Cerebellar nuclear complex (tissue), 1 donor: ENCODE data around the gene GSG1L.

Experiments used
- DNase-seq, 2 experiments: peaks; one replicate each; lab custom pipeline; 2025; lab: John Stamatoyannopoulos, UW

Gene GSG1L

DNA sequence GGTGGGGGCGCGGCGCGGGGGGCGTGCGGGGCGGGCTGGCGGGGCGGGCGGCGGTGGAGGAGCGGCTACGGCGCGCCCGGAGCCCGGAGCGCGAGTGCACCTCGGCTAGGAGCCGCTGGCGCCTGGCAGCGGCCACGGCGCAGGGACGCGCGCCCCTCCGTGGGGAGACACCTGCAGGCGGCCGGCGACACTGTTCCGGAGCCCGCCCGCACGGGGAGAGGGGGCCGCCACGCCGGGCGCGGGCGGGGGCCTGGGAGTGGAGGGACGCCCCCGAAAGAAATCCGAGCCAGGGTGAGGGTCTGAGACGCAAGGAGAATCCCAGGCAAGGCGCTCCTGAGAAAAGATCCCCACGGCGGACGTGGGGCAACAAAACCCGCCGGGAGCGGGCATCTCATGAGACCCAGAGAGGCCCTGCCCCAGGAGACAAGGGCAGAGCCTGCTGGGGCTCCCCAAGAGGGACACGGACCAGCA, at the start of gene GSG1L:
Gene GSG1L (minus strand): TSS at position 124 of the 471 bp plus-strand sequence. CDS start 290 bp downstream, outside the sequence.
- no peak for DNase-seq

DNA sequence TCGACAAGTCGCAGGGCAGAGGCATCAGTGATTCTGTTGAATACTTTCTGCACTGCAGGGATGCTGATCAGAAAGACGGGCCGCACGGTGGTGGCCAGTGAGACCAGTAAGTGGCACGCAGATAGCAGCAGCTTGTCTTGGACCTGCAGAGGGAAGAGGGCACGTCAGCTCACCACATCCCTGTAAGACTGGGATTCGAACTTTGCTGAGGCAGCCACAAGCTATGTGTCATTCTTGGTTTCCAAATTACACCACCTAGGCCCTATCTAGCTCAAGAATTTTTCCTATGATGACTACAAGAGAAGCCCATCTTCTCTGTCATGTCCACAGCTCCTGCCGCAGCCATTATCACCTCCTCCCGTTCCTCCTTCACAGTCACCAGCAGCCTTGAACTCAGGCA, 49.4 kb upstream of the GSG1L start:
- DNase-seq: no peak

DNA sequence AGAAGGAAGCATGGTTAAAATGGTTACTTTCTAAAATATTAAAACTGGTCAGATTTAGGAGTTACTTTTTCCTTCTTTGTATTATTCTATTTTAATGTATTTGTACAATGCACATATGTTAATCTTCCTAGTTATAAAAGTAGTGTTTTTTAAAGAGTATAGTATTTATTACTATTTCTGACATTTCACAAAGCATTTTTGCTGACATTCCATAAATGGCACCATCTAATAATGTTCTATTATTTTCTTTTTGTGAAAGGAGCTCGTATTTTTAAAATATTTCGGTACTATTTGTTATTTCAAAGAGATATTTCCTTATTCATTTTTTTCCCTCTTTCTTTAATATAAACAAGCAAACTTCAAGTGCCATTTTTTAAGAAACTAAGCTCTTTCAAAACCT, 47.5 kb upstream of the GSG1L start:
- no peak for DNase-seq

DNA sequence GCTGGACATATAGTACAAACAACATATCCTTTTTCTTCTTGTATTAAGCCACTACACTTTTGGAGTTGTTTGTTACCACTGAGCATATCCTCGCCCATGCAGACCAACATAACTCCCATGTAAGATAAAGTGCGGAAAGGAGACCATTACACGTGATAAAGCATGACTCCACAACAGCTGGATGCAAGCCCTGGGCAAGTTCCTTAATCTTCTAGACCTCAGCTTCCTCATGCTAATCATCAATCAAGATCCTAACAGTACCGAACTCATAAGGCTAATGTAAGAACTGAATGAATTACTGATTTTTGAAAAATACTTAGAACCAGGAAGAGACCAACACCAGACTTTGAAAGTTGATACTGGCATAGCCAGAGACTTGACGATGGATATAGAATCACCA, 47.0 kb upstream of the GSG1L start:
- no peak for DNase-seq

DNA sequence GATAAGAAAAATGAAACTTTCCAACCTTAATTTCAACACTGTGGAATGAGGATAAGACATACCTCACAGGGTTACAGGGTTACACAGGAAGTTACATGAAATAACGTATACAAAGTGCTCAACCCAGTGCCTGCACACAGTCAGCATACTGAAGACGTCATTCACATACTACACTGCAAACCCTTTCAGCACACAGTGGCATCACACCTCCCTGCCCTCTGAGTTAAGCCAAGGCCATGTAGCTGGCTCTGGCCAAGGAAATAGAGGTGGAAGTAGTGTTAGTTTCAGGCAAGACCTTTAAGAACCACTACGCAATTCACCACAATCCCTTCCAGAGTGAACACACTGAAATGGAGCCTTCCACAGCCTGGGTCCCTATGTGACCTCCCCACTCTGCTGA, 46.6 kb upstream of the GSG1L start:
- no peak for DNase-seq

DNA sequence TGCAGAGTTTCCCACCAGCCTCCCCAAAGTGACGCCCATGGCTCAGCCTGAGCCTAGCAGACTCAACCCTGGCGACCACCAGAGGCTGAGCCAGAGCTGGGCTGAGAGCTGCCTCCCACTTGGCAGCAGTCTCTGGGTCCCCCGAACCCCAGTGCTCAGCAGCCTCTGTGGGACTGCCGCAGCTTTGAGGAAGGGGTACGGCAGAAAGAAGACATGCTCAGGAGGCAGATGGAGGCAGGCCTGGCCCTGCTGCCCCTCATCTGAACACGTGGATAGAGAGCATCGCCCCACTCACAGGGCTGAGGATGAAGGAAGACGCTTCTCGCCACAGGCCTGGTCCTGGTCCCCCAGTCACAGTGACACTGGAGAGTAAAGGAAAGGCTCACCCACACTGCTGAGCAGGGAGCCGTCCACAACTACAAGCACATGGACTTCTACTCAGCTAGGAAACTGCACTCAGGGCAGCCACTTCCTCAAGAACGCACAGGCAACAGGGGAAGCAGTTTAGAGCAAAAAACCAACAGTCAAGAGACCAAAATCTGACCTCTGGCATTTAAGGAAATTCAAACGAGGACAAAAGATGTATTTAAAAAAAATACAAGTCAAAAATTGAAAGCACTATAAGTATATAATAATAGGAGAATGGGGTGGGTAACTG, 45.2 kb upstream of the GSG1L start:
- no peak for DNase-seq

DNA sequence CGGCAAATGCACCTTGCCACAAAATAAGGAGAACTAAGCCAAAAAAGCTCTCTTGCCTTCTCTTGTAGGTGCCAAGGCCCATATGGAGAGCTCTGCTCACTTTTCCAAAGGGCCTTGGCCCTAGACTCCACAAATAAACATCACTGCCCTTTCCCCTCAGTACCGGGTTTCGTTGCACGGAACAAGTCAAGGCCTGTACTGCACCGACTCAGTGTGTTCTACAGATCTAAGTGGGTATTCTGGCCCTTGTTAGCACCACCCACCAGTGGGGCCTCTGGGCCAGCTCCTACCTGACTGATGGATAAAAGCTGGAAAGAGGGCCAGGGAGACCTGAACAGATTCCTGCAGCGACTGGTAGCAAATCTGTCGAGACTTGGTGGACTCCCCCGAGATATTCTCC, 43.7 kb upstream of the GSG1L start:
- no peak for DNase-seq

DNA sequence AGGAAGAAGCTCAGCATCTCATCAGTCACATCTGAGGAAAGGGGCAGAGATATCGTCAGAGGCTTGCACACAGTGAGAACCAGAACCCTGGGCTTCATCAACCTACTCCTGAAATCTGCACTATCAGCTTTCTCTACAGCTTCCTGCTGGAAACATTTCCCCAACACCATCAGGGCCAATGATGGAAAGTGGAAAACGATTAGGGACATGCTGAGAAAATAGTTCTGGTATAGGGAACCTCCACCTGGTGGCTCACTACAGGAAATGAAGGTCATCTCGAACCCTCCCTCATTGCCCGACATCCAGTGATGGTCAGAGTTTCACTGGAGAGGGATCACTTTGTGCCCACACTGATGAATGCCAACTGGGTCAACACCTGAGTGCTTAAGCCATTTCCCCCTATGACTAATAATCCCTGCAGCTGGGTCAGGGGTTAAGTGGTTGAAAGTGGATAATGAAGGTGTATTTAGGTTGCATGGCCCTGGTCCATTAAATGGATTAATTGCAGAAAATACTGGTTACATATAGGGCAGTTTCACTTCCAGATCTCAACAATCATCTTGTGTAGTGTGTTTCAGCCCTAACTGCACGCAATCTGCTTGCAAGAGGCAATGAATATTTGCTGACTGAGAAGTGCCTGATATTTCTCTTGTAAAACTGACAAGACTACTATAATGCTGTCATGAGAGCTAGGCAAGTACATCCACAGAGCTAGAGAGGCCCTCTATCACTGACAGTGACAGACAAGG, 43.1 kb upstream of the GSG1L start:
- no peak for DNase-seq

DNA sequence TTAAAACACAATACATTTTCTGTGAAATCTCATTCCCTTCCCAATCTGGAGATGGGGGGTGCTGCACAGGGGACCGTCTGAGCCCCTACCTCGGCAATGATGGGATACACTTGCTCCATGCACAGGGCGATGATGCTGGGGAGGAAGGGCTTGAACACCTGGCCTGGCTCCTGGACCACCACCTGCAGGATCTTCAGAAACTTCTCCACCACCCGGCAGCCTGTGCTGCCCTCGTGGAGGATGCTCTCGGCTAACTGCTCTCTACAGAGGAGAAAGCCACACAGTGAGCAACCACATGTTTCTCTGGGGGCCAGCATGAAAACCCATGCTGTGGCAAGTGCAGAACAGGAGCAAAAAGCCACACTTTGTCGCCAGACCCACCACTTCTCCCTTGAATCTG, 42.4 kb upstream of the GSG1L start:
- DNase-seq: no peak

DNA sequence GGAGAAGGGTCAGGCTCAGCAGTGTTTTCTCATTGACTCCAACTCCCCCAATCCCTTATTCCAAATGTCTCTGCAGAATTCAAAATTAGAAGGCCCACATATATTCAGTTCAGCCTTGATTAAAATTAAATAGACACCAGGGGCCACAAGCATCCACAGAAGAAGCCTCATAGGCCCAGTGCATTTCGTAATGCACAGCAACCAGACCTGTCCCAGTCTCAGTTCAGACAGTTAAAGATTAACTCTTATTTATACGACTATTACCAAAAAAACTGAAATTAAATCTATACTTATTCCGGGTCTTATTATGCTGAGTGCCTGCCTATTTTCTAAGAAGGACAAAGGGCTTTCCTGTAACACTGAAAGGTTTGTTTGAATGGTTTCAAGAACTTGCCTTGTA, 41.8 kb upstream of the GSG1L start:
- no peak for DNase-seq

DNA sequence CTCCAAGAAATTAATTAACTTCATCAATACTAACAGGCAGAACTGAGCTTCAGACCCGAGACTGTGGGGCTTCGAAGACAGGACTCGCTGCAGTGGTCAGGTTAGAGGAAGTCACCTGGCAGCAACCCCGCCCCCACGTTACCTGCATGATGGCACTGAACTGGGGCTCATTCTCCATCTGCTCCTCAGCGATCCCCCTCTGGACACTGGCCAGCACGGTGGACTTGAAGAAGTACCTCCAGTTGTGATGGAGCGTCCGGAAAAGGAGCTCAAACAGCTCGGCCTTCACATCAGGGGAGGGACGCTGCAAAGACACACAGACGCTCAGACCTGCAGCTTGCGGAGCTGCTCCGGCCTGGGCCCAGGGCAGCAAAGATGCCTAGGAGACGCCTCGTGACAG, 40.9 kb upstream of the GSG1L start:
- no peak for DNase-seq

DNA sequence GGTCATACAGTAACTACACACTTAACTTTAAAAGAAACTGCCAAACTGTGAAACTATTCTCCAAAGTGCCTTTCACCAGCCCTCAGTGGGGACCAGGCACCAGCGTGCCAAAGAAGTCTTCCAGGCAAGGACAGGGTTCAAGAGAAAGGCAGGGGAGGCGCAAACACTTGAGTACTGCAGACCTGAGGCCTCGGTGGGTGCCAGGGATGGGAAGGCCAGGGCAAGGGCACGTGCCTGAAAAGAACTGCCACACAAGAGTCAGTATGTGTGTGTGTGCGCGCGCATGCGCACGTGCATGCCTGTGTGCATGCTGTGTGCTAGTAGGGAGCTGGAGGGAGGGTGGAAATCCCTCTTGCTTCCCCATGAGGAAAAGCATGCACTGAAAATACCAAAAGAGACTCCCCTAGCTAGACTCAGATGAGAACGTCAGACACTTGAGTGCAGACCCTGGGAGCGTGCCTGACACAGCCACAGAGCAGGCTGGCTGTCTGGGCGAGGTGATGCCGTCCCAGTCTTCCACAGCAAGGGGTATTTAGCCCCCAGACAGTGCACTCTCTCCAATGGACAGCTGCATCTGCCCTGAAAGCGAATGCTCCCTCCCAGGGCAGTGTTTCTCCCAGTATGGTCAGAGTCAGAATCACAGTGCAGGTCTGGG, 40.1 kb upstream of the GSG1L start:
- no peak for DNase-seq

DNA sequence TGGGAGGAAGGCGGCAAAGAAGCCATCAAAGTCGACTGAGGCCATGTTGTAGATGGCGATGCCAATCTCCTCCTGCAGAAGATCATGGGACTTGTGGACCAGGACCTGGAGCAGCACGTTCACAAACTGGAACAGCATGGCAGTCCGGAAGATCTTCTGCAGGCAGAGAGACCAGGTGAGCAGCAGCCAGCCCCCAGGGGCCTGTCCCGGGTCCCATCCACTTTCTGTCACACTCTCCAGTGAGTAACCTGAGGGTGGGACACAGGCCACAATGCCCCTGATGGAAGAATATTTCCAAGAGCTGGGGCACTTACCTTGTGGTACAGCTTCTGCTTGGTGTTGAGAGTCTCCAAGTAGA, 38.0 kb upstream of the GSG1L start:
- no peak for DNase-seq

DNA sequence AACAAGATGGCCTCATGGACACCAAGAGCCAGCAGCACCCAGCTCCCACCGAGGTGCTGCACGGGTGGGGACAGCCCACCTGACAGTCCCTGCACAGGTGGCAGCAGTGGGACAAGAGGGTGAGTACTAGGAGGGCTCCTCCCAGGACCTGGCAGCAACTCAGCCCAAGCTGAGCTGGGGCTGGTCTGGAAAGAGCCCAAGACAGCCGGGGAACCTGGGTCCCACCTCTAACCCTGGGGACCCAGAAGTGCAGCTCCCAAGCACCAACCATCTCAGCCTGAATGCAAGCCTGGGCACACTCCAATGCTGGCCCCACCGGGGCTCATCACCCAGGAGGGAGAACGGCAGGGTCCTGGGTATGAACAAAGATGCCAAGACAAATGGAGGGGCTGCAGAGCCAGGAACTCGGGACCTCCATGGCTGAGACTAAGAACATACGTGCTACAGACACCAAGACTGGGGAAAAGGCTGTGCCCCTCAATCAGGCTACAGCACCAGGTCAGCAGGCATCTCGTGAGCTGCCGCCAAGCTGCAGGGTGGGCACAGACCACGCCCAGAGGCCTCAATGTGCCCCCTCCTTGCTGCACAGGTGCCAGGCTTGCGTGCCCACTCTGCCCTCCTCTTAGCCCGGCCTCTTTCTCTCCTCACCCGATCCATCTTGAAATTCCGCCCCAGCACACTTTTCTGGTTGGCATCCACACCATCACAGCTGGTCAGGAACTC, 37.5 kb upstream of the GSG1L start:
- DNase-seq: no peak

DNA sequence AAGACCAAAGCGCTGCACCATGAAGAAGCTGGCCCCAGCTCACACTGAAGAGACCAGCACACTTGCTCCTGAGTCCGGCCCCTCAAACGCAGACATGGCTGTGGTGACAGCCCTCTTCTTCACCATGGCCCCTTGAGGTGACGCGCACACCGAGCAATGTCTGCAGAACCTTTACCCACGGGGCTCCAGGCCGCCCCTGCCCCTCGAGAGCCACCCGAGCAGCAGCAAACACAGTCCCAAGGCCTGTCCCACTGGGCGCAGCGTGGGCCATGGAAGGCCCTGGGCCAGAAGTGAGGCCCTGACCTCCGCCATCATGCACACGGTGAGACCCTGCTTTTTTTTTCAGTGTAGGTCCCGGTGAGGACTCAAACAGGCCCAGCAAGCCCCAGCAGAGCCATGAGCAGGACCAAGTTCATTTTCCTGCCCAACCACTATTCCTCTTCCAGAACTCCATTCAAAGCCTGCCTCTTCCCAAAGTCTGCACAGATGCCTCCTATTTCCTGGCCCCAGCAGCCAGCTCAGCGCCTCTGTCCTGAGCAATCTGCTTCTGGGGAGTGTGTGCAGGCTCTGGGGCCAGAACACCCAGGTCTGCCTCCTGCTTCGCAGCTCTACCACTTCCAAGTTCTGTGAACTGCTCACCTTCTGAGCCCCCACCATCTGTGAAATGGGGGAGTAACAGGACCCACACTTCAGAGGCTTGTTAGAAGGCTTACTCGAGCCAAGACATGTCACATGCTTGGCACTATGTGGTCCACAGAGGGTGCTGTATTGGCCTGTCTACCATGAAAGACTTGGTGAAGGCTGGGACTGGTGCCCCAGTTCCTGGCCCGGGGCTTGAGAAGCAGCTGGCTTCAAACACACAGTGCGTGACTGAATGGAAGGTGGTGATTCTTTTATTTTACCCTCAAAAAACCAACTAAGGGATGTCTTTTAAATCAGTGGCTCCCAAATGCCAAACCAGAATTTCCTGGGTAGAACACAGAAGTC, 35.7 kb upstream of the GSG1L start:
- no peak for DNase-seq

DNA sequence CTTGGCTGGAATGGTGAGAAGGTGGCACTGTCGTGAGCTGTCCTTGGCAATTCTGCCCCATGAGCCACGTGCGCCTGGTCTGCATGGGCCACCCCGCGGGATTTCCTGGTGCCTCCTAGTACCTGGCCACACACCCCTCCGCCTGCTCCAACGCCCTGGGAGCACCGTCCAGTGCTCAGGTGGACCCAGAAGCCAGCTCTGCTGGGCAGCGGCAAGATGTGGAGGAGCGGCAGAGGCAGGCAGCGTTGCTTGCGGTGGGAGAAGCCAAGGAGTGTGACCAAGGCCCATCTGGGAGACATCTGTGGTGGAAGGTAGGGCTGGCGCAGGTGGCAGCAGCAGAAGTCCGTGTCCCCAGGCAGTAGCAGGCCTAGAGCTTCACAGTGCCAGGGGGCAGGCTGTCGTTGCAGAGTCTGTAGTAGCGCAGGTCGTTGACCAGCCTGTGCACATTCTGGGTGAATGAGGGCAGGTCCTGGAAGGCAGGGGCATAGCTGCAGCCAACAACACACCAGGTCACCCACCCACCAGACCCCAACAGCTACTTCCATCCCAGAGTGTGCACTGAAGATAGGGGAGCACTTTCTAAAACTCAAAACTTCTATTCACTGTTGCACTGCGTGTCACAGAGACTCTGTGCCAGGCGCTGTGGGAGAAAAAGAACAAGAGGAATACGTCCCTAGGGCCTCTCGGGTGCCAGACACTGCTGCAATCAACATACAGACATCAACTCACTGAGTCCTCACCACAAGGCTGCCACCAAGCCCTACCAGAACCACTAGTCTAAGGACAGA, 34.9 kb upstream of the GSG1L start:
- DNase-seq: no peak

DNA sequence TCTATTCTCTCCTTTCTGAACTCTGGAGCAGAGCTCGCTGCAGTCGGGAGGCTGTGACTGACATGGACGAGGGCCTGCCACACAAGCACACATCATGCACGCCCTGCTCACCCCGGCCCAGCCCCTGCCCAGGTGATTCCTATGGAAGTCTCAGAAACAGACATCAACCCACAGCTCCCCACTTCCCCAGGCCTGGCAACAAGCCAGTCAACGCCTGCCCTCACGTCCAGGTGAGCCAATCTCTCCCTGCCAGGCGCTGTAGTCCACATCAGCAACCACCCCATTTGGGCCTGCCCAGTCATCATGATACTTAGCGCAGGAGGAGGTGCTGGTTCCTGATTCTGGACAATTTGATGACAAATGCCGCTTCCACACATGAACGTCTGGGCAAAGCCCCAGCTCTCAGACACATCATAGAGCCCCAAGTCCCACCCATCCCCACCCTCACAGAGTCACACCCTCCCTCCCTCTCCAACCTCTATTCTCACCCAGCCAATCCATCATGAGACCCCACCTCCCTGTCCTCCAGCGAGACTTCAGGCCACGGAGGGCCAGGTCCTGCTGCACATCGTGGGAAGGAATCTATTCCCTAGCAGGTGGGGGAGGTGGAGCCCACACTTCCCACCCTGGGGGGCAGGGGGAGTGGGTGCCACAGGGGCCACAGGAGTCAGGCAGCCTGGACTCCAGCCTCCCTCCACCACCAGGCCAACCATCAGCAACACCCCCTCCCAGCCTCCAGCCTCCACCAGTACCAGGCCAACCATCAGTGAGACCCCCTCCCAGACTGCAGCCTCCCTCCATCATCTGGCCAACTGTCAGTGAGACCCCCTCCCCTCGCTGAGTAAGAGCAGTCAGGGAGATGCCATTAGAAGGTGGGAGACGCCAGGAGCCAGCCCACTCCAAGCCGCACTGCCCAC, 33.7 kb upstream of the GSG1L start:
- no peak for DNase-seq

DNA sequence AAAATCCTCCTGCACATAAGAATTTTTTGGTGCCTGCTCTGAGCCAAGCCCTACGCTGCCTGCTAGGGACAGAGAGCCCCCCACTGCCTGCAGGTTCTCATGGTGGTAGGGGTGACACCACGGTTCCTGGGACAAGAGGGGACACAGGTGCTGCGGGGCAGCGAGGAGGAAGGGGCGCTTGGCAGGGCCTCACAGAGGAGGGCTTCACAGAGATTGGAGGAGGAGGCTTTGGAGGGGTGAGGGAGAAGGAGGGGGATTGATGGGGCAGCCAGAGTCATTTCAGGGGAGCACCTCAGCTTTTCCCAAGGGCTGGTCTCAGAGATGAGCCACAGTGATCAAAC, 29.8 kb upstream of the GSG1L start:
- no peak for DNase-seq

DNA sequence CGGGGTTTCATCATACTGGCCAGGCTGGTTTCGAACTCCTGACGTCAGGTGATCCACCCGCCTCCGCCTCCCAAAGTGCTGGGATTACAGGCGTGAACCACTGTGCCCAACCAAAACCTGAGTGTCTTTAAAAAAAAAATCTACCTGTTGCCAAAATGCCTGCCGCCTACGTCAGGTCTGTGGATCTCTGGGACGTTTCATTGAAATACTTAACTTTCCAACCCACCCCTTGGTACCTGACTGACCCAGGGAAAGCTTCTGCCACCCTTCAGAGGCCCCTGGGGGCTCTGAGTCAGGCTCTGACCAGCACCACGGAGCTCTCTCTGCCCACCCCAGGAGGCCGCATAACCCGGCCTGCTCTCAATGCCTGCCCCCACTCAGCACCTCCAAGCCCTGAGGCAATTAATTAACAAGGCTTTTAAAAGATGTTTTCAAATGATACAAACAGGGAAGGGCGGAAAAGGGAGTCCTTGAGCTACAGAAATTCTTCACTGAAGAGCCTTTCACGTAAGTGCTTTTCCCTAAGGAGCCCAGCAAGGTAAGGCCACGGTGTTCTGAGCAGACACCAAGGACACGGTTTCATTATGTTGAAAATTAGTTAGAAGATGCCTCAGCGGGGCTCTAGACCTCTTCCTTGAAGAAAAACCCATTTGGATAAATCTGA, 29.3 kb upstream of the GSG1L start:
- no peak for DNase-seq
